GM23338 (cell line): ENCODE measurements around the gene SLC17A5.

Experiments
- CREB1 ChIP-seq: fragments of 250-450 bp; sonication (Bioruptor Pico); IDR thresholded peaks from 2 replicates; pipeline ENCODE4 v1.5.0; 2020; ENCODE audit warnings: low read depth, mild to moderate bottlenecking, moderate library complexity
- EZH2 ChIP-seq: fragments of 200-600 bp; sonication (generic); IDR thresholded peaks from one replicate; pipeline ENCODE4 v1.8.0; 2017; ENCODE audit warnings: antibody characterized with exemption, mild to moderate bottlenecking, low read depth; ENCODE audit not compliant: unreplicated experiment
- EZH2phosphoT487 ChIP-seq: fragments of 200-600 bp; sonication (generic); IDR thresholded peaks from one replicate; pipeline ENCODE4 v1.8.1; 2018; ENCODE audit warnings: antibody characterized with exemption; ENCODE audit not compliant: unreplicated experiment
- TF ChIP-seq, protein P1 (sequence below), 2 experiments: fragments of 200-600 bp in 1 of 2; sonication (generic) in 1 of 2; conservative IDR thresholded peaks; 2 replicates each; pipeline versions ENCODE4 v1.5.1 to v1.6.1; 2016 to 2017; ENCODE audit warnings: antibody characterized with exemption in 2 of 2, low read depth in 2 of 2, mild to moderate bottlenecking in 2 of 2, moderate library complexity in 1 of 2
- TF ChIP-seq, protein P2 (sequence below): IDR thresholded peaks from one replicate; pipeline ENCODE4 v1.6.1; 2018; ENCODE audit warnings: antibody characterized with exemption; ENCODE audit not compliant: unreplicated experiment
- TF ChIP-seq, protein P3 (sequence below): IDR thresholded peaks from 2 replicates; pipeline ENCODE4 v1.6.1; 2016; ENCODE audit warnings: antibody characterized with exemption

DNA sequence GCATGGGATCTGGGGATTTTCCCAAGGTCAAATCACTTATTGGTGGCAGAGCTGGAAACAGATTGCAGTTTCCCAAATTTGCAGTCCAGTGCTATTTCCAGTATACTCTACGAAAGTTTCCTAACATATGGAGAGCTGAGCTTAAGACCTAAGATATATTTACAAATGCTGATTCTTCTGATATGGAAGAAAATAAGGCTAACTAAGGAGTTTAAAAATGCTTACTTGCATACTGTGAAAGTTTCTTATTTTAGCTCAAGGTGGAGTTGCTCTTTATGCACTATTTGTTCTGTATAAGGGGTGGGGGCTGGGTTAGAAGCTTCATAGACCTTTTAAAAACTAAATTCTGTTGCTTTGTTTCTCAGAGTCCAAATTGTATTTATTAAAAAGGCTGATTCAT is 49.7 kb upstream of the SLC17A5 start:
- TF ChIP-seq, protein P1, sequence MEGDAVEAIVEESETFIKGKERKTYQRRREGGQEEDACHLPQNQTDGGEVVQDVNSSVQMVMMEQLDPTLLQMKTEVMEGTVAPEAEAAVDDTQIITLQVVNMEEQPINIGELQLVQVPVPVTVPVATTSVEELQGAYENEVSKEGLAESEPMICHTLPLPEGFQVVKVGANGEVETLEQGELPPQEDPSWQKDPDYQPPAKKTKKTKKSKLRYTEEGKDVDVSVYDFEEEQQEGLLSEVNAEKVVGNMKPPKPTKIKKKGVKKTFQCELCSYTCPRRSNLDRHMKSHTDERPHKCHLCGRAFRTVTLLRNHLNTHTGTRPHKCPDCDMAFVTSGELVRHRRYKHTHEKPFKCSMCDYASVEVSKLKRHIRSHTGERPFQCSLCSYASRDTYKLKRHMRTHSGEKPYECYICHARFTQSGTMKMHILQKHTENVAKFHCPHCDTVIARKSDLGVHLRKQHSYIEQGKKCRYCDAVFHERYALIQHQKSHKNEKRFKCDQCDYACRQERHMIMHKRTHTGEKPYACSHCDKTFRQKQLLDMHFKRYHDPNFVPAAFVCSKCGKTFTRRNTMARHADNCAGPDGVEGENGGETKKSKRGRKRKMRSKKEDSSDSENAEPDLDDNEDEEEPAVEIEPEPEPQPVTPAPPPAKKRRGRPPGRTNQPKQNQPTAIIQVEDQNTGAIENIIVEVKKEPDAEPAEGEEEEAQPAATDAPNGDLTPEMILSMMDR (conservative IDR thresholded peaks at IDR 0.05; ENCODE audit: low read depth in 2 of 2) = no peak
- TF ChIP-seq CREB1 (no peak), EZH2 (no peak), EZH2phosphoT487 (no peak)
- TF ChIP-seq, protein P2, sequence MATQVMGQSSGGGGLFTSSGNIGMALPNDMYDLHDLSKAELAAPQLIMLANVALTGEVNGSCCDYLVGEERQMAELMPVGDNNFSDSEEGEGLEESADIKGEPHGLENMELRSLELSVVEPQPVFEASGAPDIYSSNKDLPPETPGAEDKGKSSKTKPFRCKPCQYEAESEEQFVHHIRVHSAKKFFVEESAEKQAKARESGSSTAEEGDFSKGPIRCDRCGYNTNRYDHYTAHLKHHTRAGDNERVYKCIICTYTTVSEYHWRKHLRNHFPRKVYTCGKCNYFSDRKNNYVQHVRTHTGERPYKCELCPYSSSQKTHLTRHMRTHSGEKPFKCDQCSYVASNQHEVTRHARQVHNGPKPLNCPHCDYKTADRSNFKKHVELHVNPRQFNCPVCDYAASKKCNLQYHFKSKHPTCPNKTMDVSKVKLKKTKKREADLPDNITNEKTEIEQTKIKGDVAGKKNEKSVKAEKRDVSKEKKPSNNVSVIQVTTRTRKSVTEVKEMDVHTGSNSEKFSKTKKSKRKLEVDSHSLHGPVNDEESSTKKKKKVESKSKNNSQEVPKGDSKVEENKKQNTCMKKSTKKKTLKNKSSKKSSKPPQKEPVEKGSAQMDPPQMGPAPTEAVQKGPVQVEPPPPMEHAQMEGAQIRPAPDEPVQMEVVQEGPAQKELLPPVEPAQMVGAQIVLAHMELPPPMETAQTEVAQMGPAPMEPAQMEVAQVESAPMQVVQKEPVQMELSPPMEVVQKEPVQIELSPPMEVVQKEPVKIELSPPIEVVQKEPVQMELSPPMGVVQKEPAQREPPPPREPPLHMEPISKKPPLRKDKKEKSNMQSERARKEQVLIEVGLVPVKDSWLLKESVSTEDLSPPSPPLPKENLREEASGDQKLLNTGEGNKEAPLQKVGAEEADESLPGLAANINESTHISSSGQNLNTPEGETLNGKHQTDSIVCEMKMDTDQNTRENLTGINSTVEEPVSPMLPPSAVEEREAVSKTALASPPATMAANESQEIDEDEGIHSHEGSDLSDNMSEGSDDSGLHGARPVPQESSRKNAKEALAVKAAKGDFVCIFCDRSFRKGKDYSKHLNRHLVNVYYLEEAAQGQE = no peak
- TF ChIP-seq, protein P3, sequence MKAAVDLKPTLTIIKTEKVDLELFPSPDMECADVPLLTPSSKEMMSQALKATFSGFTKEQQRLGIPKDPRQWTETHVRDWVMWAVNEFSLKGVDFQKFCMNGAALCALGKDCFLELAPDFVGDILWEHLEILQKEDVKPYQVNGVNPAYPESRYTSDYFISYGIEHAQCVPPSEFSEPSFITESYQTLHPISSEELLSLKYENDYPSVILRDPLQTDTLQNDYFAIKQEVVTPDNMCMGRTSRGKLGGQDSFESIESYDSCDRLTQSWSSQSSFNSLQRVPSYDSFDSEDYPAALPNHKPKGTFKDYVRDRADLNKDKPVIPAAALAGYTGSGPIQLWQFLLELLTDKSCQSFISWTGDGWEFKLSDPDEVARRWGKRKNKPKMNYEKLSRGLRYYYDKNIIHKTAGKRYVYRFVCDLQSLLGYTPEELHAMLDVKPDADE = no peak
